ENCODE measurements around the gene CCDC60.

CCDC60 gene

DNA sequence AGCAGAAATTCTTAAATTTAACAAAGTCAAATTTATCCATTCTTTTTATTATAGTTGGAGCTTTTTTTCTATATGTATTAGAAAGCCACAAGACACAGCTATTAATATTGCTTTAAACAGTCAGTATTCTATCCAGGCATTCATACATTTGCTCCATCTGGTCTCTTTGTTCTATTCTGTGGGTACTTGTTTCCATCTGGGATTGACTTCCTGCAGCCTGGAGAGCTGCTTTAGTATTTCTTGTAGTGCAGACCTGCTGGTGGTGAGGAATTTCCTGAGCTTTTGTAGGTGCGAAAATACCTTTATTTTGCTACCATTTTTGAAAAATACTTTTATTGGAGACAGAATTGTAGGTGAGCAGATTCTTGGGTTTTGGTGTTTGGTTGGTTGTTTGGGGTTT, 29.0 kb downstream of the CCDC60 start:
- TF ChIP-seq ZFP3 (CRISPR knock-in tag; IDR thresholded peaks at IDR 0.05) = no peak
- TF ChIP-seq ARNTL (CRISPR knock-in tag; IDR thresholded peaks at IDR 0.05; ENCODE audit: borderline replicate concordance, low read depth) = no peak
- no peak for TF ChIP-seq SNAI2 (CRISPR knock-in tag; IDR thresholded peaks at IDR 0.05)
- TF ChIP-seq ZC3H10 (CRISPR knock-in tag; IDR thresholded peaks at IDR 0.05) = no peak
- TF ChIP-seq ZNF8 (CRISPR knock-in tag; IDR thresholded peaks at IDR 0.05) = no peak
- TF ChIP-seq, protein P1, sequence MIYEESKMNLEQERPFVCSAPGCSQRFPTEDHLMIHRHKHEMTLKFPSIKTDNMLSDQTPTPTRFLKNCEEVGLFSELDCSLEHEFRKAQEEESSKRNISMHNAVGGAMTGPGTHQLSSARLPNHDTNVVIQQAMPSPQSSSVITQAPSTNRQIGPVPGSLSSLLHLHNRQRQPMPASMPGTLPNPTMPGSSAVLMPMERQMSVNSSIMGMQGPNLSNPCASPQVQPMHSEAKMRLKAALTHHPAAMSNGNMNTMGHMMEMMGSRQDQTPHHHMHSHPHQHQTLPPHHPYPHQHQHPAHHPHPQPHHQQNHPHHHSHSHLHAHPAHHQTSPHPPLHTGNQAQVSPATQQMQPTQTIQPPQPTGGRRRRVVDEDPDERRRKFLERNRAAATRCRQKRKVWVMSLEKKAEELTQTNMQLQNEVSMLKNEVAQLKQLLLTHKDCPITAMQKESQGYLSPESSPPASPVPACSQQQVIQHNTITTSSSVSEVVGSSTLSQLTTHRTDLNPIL (CRISPR knock-in tag; IDR thresholded peaks at IDR 0.05; ENCODE audit: low read depth) = no peak
- TF ChIP-seq, protein P2, sequence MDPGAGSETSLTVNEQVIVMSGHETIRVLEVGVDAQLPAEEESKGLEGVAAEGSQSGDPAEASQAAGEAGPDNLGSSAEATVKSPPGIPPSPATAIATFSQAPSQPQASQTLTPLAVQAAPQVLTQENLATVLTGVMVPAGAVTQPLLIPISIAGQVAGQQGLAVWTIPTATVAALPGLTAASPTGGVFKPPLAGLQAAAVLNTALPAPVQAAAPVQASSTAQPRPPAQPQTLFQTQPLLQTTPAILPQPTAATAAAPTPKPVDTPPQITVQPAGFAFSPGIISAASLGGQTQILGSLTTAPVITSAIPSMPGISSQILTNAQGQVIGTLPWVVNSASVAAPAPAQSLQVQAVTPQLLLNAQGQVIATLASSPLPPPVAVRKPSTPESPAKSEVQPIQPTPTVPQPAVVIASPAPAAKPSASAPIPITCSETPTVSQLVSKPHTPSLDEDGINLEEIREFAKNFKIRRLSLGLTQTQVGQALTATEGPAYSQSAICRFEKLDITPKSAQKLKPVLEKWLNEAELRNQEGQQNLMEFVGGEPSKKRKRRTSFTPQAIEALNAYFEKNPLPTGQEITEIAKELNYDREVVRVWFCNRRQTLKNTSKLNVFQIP (CRISPR knock-in tag; IDR thresholded peaks at IDR 0.05; ENCODE audit: borderline replicate concordance, low read depth) = no peak
- TF ChIP-seq TCF4 (CRISPR knock-in tag; IDR thresholded peaks at IDR 0.05; ENCODE audit: borderline replicate concordance) = no peak
- no peak for TF ChIP-seq BACH2 (CRISPR knock-in tag; IDR thresholded peaks at IDR 0.05; ENCODE audit: borderline replicate concordance)
- TF ChIP-seq GLIS3 (CRISPR knock-in tag; IDR thresholded peaks at IDR 0.05) = no peak
- TF ChIP-seq, protein P3, sequence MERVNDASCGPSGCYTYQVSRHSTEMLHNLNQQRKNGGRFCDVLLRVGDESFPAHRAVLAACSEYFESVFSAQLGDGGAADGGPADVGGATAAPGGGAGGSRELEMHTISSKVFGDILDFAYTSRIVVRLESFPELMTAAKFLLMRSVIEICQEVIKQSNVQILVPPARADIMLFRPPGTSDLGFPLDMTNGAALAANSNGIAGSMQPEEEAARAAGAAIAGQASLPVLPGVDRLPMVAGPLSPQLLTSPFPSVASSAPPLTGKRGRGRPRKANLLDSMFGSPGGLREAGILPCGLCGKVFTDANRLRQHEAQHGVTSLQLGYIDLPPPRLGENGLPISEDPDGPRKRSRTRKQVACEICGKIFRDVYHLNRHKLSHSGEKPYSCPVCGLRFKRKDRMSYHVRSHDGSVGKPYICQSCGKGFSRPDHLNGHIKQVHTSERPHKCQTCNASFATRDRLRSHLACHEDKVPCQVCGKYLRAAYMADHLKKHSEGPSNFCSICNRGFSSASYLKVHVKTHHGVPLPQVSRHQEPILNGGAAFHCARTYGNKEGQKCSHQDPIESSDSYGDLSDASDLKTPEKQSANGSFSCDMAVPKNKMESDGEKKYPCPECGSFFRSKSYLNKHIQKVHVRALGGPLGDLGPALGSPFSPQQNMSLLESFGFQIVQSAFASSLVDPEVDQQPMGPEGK (CRISPR knock-in tag; IDR thresholded peaks at IDR 0.05; ENCODE audit: borderline replicate concordance) = no peak
- no peak for TF ChIP-seq TOX (CRISPR knock-in tag; IDR thresholded peaks at IDR 0.05; ENCODE audit: borderline replicate concordance)
- TF ChIP-seq ZNF565 (CRISPR knock-in tag; conservative IDR thresholded peaks at IDR 0.05; ENCODE audit: low read depth) = no peak
- no peak for TF ChIP-seq OSR1 (CRISPR knock-in tag; IDR thresholded peaks at IDR 0.05)
- TF ChIP-seq ESRRG (CRISPR knock-in tag; IDR thresholded peaks at IDR 0.05) = no peak
- TF ChIP-seq, protein P4, sequence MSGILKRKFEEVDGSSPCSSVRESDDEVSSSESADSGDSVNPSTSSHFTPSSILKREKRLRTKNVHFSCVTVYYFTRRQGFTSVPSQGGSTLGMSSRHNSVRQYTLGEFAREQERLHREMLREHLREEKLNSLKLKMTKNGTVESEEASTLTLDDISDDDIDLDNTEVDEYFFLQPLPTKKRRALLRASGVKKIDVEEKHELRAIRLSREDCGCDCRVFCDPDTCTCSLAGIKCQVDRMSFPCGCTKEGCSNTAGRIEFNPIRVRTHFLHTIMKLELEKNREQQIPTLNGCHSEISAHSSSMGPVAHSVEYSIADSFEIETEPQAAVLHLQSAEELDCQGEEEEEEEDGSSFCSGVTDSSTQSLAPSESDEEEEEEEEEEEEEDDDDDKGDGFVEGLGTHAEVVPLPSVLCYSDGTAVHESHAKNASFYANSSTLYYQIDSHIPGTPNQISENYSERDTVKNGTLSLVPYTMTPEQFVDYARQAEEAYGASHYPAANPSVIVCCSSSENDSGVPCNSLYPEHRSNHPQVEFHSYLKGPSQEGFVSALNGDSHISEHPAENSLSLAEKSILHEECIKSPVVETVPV (CRISPR knock-in tag; IDR thresholded peaks at IDR 0.05) = no peak
- no peak for TF ChIP-seq PPARA (CRISPR knock-in tag; IDR thresholded peaks at IDR 0.05; ENCODE audit: borderline replicate concordance)
- TF ChIP-seq ZNF70 (CRISPR knock-in tag; IDR thresholded peaks at IDR 0.05) = no peak
- ATAC-seq = no peak

DNA sequence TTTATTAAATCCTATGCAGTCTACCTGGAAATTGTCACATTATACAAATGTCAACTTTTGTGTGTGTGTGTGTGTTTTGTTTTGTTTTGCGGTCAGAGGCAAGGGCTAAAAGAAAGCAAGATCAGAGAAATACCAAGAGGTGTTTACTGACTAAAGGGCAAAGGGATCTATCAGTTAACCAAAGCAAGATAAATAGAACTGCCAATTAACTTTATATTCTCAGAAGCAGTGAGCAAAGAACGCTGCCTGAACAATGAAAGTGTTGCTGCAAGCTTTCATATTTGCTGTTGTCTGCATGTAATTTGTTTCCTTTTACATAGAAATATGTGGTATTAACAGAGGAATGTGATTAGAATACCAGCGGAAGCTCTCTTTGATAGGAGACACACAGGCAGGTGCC, 30.9 kb downstream of the CCDC60 start:
- ATAC-seq = no peak
- no peak for TF ChIP-seq ZFP30 (CRISPR knock-in tag; IDR thresholded peaks at IDR 0.05)
- TF ChIP-seq ZC3H10 (CRISPR knock-in tag; IDR thresholded peaks at IDR 0.05) = no peak
- no peak for TF ChIP-seq ZFP3 (CRISPR knock-in tag; IDR thresholded peaks at IDR 0.05)
- no peak for TF ChIP-seq ISL1 (CRISPR knock-in tag; IDR thresholded peaks at IDR 0.05)
- TF ChIP-seq PPARA (CRISPR knock-in tag; IDR thresholded peaks at IDR 0.05; ENCODE audit: borderline replicate concordance) = no peak
- TF ChIP-seq, protein P3 (CRISPR knock-in tag; IDR thresholded peaks at IDR 0.05; ENCODE audit: borderline replicate concordance) = no peak
- TF ChIP-seq, protein P2 (CRISPR knock-in tag; IDR thresholded peaks at IDR 0.05; ENCODE audit: borderline replicate concordance, low read depth) = no peak
- TF ChIP-seq TCF4 (CRISPR knock-in tag; IDR thresholded peaks at IDR 0.05; ENCODE audit: borderline replicate concordance) = no peak
- TF ChIP-seq GLIS3 (CRISPR knock-in tag; IDR thresholded peaks at IDR 0.05) = no peak
- TF ChIP-seq ZNF565 (CRISPR knock-in tag; conservative IDR thresholded peaks at IDR 0.05; ENCODE audit: low read depth) = no peak
- no peak for TF ChIP-seq ZNF8 (CRISPR knock-in tag; IDR thresholded peaks at IDR 0.05)
- TF ChIP-seq TOX (CRISPR knock-in tag; IDR thresholded peaks at IDR 0.05; ENCODE audit: borderline replicate concordance) = no peak
- no peak for TF ChIP-seq ESRRG (CRISPR knock-in tag; IDR thresholded peaks at IDR 0.05)
- TF ChIP-seq, protein P4 (CRISPR knock-in tag; IDR thresholded peaks at IDR 0.05) = no peak
- TF ChIP-seq SNAI2 (CRISPR knock-in tag; IDR thresholded peaks at IDR 0.05) = no peak
- no peak for TF ChIP-seq CSDC2 (CRISPR knock-in tag; IDR thresholded peaks at IDR 0.05)
- TF ChIP-seq, protein P5, sequence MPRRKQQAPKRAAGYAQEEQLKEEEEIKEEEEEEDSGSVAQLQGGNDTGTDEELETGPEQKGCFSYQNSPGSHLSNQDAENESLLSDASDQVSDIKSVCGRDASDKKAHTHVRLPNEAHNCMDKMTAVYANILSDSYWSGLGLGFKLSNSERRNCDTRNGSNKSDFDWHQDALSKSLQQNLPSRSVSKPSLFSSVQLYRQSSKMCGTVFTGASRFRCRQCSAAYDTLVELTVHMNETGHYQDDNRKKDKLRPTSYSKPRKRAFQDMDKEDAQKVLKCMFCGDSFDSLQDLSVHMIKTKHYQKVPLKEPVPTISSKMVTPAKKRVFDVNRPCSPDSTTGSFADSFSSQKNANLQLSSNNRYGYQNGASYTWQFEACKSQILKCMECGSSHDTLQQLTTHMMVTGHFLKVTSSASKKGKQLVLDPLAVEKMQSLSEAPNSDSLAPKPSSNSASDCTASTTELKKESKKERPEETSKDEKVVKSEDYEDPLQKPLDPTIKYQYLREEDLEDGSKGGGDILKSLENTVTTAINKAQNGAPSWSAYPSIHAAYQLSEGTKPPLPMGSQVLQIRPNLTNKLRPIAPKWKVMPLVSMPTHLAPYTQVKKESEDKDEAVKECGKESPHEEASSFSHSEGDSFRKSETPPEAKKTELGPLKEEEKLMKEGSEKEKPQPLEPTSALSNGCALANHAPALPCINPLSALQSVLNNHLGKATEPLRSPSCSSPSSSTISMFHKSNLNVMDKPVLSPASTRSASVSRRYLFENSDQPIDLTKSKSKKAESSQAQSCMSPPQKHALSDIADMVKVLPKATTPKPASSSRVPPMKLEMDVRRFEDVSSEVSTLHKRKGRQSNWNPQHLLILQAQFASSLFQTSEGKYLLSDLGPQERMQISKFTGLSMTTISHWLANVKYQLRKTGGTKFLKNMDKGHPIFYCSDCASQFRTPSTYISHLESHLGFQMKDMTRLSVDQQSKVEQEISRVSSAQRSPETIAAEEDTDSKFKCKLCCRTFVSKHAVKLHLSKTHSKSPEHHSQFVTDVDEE (CRISPR knock-in tag; IDR thresholded peaks at IDR 0.05) = no peak

Data from SK-N-SH treated with all-trans-retinoic acid at 6 μM for 48 hours (cell line).